Activated CD4-positive, alpha-beta T cell treated with anti-CD3 and anti-CD28 coated beads for 36 hours (primary cell): Measurements from ENCODE around the gene NCAM1. TPM values are rescaled to one million over a fixed set of nuclear protein-coding genes. Genes with fewer than 3 reads are reported as not detected.

Experiments used
- ATAC-seq: fragments of 200-7000 bp; cut with Tn5 transposase; one replicate; pipeline ENCODE4 v1.10.0; 2021; ENCODE audit warnings: mild to moderate bottlenecking, moderate library complexity
- CTCF ChIA-PET: fragments of 350-600 bp; sonication (Branson Sonifier 250); formaldehyde crosslinking; loops from one replicate; lab custom pipeline; 2021; ENCODE audit warnings: antibody characterized with exemption; lab: Charles Lee
- POLR2A ChIA-PET: fragments of 350-600 bp; sonication (Branson Sonifier 250); formaldehyde crosslinking; loops from one replicate; lab custom pipeline; 2021; ENCODE audit warnings: antibody characterized with exemption, inconsistent platforms; lab: Charles Lee
- DNase-seq: peaks from one replicate; pipeline ENCODE4 v3.0.0-alpha.2; 2020
- H3K27ac Mint-ChIP-seq: one replicate; pipeline ENCODE4 v1.8.0; 2021; ENCODE audit warnings: mixed read lengths
- H3K27me3 Mint-ChIP-seq: one replicate; pipeline ENCODE4 v1.8.0; 2021; ENCODE audit warnings: mixed read lengths
- H3K36me3 Mint-ChIP-seq: one replicate; pipeline ENCODE4 v1.8.0; 2021; ENCODE audit warnings: low read depth, mixed read lengths
- H3K4me1 Mint-ChIP-seq: one replicate; pipeline ENCODE4 v1.8.0; 2021; ENCODE audit warnings: mixed read lengths
- H3K4me3 Mint-ChIP-seq: one replicate; pipeline ENCODE4 v1.8.0; 2021; ENCODE audit warnings: mild to moderate bottlenecking, moderate library complexity, mixed read lengths
- H3K9me3 Mint-ChIP-seq: one replicate; pipeline ENCODE4 v1.8.0; 2021; ENCODE audit warnings: low read depth, mixed read lengths
- intact Hi-C, 2 experiments: fragments of 100-400 bp; cut with DNase I in 1 of 2; cut with micrococcal nuclease in 1 of 2; formaldehyde crosslinking; loops; one replicate each; pipeline versions ENCODE4 v1.14.2 to v1.15.1; 2022 to 2024; cut with DNase I, micrococcal nuclease
- total RNA-seq, 2 experiments: library from RNA; stranded (reverse); gene quantifications; one replicate each; pipeline ENCODE4 v1.2.3, GENCODE V29; 2021

Gene NCAM1
- total RNA-seq, 2 experiments from 2014 or later = 0.09 to 0.14 TPM

DNA sequence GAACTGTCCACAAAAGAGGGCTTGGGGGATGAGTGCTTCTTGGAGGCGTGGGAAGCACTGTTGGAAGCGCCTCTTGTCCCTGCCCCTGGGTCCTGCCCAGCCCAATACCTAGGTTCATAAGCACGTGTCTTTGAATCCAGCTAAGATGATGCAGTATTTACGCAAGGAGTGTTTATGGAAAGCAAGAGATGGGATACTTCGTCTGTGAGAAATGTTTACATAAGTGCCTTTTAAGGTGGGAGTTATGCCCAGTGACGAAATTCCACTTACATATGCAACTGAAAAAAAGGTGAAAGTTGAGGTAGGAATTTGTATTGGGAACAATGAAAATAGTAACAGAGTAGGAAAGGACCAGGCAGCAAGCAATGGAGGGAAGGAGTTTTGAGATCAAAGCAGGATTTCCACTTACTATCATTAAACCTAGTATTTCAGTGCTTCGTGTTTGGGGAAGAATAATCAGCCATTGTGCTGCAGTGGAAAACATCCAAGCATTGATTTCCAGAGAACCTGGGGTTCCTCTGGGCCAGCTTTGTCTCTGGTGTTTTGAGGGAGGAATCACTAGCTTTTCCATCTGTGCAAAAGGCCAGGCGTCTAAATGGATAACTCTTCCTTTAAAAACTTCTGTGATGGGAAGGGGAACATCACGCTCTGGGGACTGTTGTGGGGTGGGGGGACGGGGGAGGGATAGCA lies 237.9 kb downstream of the NCAM1 start:
- ATAC-seq (no peak), DNase-seq (no peak)
- POLR2A ChIA-PET = no interaction called here
- H3K9me3 Mint-ChIP-seq = no peaks in the 10 kb centered on the region
- no peak overlapping the region for H3K4me3 Mint-ChIP-seq
- no peaks in the 10 kb centered on the region for H3K36me3 Mint-ChIP-seq
- H3K27ac Mint-ChIP-seq = no peak overlapping the region
- H3K27me3 Mint-ChIP-seq = peaks cover 7% of the 10 kb centered on the region
- CTCF ChIA-PET = no interaction called here
- H3K4me1 Mint-ChIP-seq = no peaks in the 10 kb centered on the region
- intact Hi-C loops = no loop called here

DNA sequence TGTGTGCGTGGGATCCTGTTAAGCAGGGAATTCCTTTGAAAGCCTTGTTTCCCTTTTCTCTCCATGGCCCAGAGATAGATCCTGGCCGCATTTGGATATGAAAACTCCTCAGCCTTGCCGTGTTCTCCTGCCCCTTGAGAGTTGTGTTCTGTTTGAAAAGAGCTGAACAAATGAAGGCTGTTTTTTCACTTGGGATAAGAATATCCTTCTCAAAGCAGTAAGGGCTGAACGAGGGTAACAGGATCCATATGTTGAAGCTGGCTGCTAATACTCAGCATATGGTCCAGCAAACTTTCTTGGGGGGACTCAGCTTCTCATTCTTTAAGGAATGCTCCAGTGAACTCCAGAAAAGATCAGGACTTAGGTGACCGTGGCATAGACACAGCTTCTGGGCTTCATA lies 238.6 kb downstream of the NCAM1 start:
- Mint-ChIP-seq H3K4me3 (no peak overlapping the region), H3K36me3 (no peaks in the 10 kb centered on the region), H3K4me1 (no peaks in the 10 kb centered on the region), H3K27ac (no peak overlapping the region), H3K27me3 (peaks cover 9% of the 10 kb centered on the region), H3K9me3 (no peaks in the 10 kb centered on the region)
- CTCF ChIA-PET = interaction anchor here (1.1 kb wide), 1 partner anchor 11 kb away, joined by 4 read pairs; no protein-coding TSS in a partner anchor
- DNase-seq (no peak), ATAC-seq (no peak)
- POLR2A ChIA-PET = no interaction called here
- intact Hi-C loops = no loop called here

GRCh38 chr11:113201054-113201818 lies 240.0 kb downstream of the NCAM1 start:
- Mint-ChIP-seq H3K27ac (no peak overlapping the region), H3K4me1 (no peaks in the 10 kb centered on the region), H3K9me3 (no peaks in the 10 kb centered on the region), H3K27me3 (peaks cover 9% of the 10 kb centered on the region), H3K36me3 (no peaks in the 10 kb centered on the region), H3K4me3 (no peak overlapping the region)
- DNase-seq = no peak
- no peak for ATAC-seq
- ChIA-PET CTCF (no interaction called here), POLR2A (no interaction called here)
- intact Hi-C loops = no loop called here

GRCh38 chr11:113202431-113202830 lies 241.2 kb downstream of the NCAM1 start:
- ChIA-PET CTCF (interaction anchor here (0.7 kb wide), 1 partner anchor 553 kb away, joined by 4 read pairs; no protein-coding TSS in a partner anchor), POLR2A (no interaction called here)
- no peak for DNase-seq
- H3K9me3 Mint-ChIP-seq = no peaks in the 10 kb centered on the region
- H3K4me1 Mint-ChIP-seq = no peaks in the 10 kb centered on the region
- H3K4me3 Mint-ChIP-seq = no peak overlapping the region
- H3K27me3 Mint-ChIP-seq = peaks cover 9% of the 10 kb centered on the region
- H3K27ac Mint-ChIP-seq = no peak overlapping the region
- no peaks in the 10 kb centered on the region for H3K36me3 Mint-ChIP-seq
- ATAC-seq = no peak
- intact Hi-C loops = no loop called here

DNA sequence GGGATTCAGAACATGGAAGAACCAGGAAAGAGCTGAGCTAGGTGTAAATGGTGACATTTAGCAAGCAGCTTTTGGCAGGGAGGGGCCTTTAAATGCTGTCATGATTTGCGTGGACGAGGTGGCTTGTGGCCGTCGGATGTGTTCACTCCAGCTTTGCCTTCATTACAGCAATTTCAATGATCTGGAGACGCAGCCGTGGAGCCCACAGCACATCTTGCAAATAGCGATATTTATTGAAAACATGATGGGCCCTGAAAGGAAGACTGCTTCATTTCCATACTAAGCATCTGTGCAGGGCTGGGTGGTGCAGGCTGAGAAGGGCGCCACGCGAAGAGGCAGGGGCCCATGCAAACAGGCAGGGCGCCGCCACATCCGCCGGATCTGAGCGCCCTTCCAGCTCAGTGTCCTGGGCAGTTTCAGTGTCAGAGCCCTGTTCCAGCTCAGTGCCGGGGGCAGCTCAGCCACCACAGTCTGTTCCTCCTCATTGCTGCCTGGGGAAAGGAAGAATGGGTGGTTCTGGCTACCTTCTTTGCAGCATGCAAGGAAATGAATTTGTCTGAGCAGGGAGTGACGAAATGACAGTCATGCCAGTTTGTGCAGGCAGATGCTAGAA lies 242.0 kb downstream of the NCAM1 start:
- no peaks in the 10 kb centered on the region for H3K4me1 Mint-ChIP-seq
- DNase-seq (no peak), ATAC-seq (no peak)
- H3K9me3 Mint-ChIP-seq = no peaks in the 10 kb centered on the region
- POLR2A ChIA-PET = no interaction called here
- no peak overlapping the region for H3K4me3 Mint-ChIP-seq
- H3K27me3 Mint-ChIP-seq = peaks cover 6% of the 10 kb centered on the region
- no peak overlapping the region for H3K27ac Mint-ChIP-seq
- H3K36me3 Mint-ChIP-seq = no peaks in the 10 kb centered on the region
- CTCF ChIA-PET = interaction anchor here (0.7 kb wide), 1 partner anchor 554 kb away, joined by 4 read pairs; no protein-coding TSS in a partner anchor
- intact Hi-C loops = no loop called here

DNA sequence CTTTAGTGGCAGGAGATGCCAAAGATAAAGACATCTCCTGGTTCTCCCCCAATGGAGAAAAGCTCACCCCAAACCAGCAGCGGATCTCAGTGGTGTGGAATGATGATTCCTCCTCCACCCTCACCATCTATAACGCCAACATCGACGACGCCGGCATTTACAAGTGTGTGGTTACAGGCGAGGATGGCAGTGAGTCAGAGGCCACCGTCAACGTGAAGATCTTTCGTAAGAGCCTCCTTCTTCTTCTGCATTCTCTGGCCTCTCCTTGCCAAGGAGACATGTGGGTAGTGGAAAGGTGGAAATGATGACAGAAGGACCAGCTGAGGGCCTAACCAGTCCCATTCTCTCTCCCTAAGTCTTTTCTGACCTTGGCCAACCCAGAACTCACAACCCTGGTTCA lies 243.1 kb downstream of the NCAM1 start:
- Mint-ChIP-seq H3K36me3 (no peaks in the 10 kb centered on the region), H3K4me1 (no peaks in the 10 kb centered on the region), H3K9me3 (no peaks in the 10 kb centered on the region), H3K27ac (no peak overlapping the region), H3K27me3 (peaks cover 4% of the 10 kb centered on the region), H3K4me3 (no peak overlapping the region)
- CTCF ChIA-PET = no interaction called here
- DNase-seq (no peak), ATAC-seq (no peak)
- intact Hi-C loops = no loop called here
- POLR2A ChIA-PET = no interaction called here

DNA sequence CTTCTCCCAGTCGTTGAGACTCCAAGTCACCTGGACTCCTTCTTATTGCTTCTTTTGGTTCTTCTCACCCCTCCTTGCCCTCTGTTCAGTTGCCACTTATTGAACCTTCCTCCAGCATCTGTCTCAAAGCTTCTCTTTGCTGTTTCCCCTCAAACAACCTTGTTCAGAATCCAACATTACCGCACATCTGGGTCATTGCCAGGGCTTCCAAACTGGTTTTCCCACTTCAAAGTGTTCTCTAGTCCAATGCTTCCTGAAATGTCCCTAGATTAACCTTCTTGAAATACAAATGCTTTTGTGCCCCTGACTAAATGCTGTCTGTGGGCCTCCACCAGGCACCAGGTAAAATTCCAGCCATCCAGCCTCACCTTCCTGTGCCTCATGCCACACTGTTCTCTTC lies 252.3 kb downstream of the NCAM1 start:
- H3K4me3 Mint-ChIP-seq = no peak overlapping the region
- no peaks in the 10 kb centered on the region for H3K9me3 Mint-ChIP-seq
- H3K27ac Mint-ChIP-seq = no peak overlapping the region
- no peaks in the 10 kb centered on the region for H3K36me3 Mint-ChIP-seq
- intact Hi-C loops = no loop called here
- H3K4me1 Mint-ChIP-seq = no peaks in the 10 kb centered on the region
- H3K27me3 Mint-ChIP-seq = peaks cover 13% of the 10 kb centered on the region
- ChIA-PET POLR2A (no interaction called here), CTCF (no interaction called here)
- DNase-seq (no peak), ATAC-seq (no peak)

DNA sequence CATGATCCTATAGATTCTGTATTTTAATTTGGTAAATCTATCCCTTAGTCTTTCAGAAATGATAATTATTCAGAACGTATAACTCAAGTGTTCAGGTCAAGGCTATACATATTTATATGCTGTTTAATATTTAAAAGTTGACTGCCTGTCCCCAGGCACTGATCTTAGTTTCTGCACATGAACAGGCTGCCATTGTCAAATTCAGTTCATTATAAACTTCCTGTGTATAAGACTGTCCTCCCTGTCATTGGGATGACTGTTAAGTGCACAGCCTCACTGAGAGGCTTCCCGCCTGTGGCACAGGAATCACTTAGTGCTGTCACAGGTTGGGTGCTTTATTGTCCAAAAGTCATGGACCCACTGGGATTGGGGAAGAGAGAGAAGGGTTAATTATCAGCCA lies 261.0 kb downstream of the NCAM1 start:
- Mint-ChIP-seq H3K27me3 (peaks cover 6% of the 10 kb centered on the region), H3K4me3 (no peak overlapping the region), H3K36me3 (no peaks in the 10 kb centered on the region), H3K27ac (no peak overlapping the region), H3K9me3 (peaks cover 2% of the 10 kb centered on the region), H3K4me1 (no peaks in the 10 kb centered on the region)
- intact Hi-C loops = no loop called here
- ATAC-seq (no peak), DNase-seq (no peak)
- ChIA-PET POLR2A (no interaction called here), CTCF (no interaction called here)

- no peaks in the 10 kb centered on the region for H3K9me3 Mint-ChIP-seq
- no peak overlapping the region for H3K4me3 Mint-ChIP-seq
- ATAC-seq (no peak), DNase-seq (no peak)
- H3K4me1 Mint-ChIP-seq = no peaks in the 10 kb centered on the region
- CTCF ChIA-PET = no interaction called here
- H3K27me3 Mint-ChIP-seq = peaks cover 7% of the 10 kb centered on the region
- POLR2A ChIA-PET = interaction anchor here (0.6 kb wide), 1 partner anchor 107 kb away, joined by 4 read pairs; no protein-coding TSS in a partner anchor
- H3K36me3 Mint-ChIP-seq = no peaks in the 10 kb centered on the region
- intact Hi-C loops = no loop called here
- H3K27ac Mint-ChIP-seq = no peak overlapping the region
These were observed 273.7 kb downstream of the NCAM1 start for GRCh38 chr11:113234888-113235287.

GRCh38 chr11:113237261-113237660 lies 276.0 kb downstream of the NCAM1 start:
- ATAC-seq = no peak
- ChIA-PET CTCF (interaction anchor here (0.5 to 1.6 kb wide), 3 partner anchors 11 to 650 kb away, joined by 3 read pairs; no protein-coding TSS in a partner anchor), POLR2A (no interaction called here)
- H3K36me3 Mint-ChIP-seq = no peaks in the 10 kb centered on the region
- no peaks in the 10 kb centered on the region for H3K9me3 Mint-ChIP-seq
- DNase-seq = no peak
- intact Hi-C loops = no loop called here
- H3K27ac Mint-ChIP-seq = no peak overlapping the region
- H3K4me1 Mint-ChIP-seq = no peaks in the 10 kb centered on the region
- H3K27me3 Mint-ChIP-seq = peaks cover 7% of the 10 kb centered on the region
- no peak overlapping the region for H3K4me3 Mint-ChIP-seq

DNA sequence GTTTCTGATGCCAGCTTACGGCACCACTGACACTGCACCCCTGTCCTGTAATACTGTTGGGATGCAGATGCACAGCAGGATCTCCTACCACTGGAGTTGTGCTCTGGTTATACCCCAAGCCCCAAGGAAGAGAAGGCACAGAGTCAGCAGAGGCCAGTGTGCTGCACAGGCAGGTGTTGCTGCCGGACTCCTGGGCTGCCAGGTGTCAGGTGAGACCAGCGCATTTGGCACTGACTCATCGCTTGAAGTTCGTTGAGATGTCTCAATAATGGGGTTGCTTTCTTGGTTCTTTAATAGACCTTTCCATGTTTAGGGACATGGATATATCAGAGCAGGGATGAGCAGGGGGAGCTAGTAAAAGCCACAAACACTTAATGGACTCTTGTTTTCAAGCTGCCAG lies 277.5 kb downstream of the NCAM1 start:
- POLR2A ChIA-PET = no interaction called here
- Mint-ChIP-seq H3K4me3 (no peak overlapping the region), H3K27ac (no peak overlapping the region), H3K27me3 (peaks cover 8% of the 10 kb centered on the region), H3K36me3 (no peaks in the 10 kb centered on the region), H3K9me3 (no peaks in the 10 kb centered on the region), H3K4me1 (peaks cover 11% of the 10 kb centered on the region)
- CTCF ChIA-PET = interaction anchor here (0.6 to 1.6 kb wide), 4 partner anchors 52 to 651 kb away, joined by 3 read pairs; no protein-coding TSS in a partner anchor
- no peak for DNase-seq
- intact Hi-C loops = no loop called here
- ATAC-seq = no peak
